ENCODE measurements around the gene HDAC1. TPM values are rescaled to one million over a fixed set of nuclear protein-coding genes. Genes with fewer than 3 reads are reported as not detected.

HDAC1 gene
- total RNA-seq, 1 donor from 2014 or later = 40.4 TPM

GRCh38 chr1:32367912-32368635, 76.2 kb downstream of the HDAC1 start:
- H3K9me3 ChIP-seq (replicated peaks) = no peaks in the 10 kb centered on the region
- intact Hi-C loops (cut with micrococcal nuclease) = no loop called here
- H3K36me3 ChIP-seq = peaks cover 89% of the 10 kb centered on the region
- no peak for TF ChIP-seq CTCF (IDR thresholded peaks at IDR 0.05; ENCODE audit: borderline replicate concordance)
- peaks cover 1% of the 10 kb centered on the region for H3K4me1 ChIP-seq
- no peaks in the 10 kb centered on the region for H3K27me3 ChIP-seq (ENCODE audit: low read depth)
- no peak overlapping the region for H3K27ac ChIP-seq (replicated peaks)
- DNase-seq = no peak
- no peak overlapping the region for H3K4me3 ChIP-seq

GRCh38 chr1:32372149-32372756, 80.4 kb downstream of the HDAC1 start:
- H3K4me3 ChIP-seq = no peak overlapping the region
- no peak for DNase-seq
- TF ChIP-seq CTCF (IDR thresholded peaks at IDR 0.05; ENCODE audit: borderline replicate concordance) = no peak
- H3K27ac ChIP-seq (replicated peaks) = no peak overlapping the region
- intact Hi-C loops (cut with micrococcal nuclease) = no loop called here
- H3K4me1 ChIP-seq = no peaks in the 10 kb centered on the region
- H3K27me3 ChIP-seq (ENCODE audit: low read depth) = no peaks in the 10 kb centered on the region
- no peaks in the 10 kb centered on the region for H3K9me3 ChIP-seq (replicated peaks)
- H3K36me3 ChIP-seq = peaks cover 94% of the 10 kb centered on the region

GRCh38 chr1:32373996-32374592, 82.2 kb downstream of the HDAC1 start:
- Histone ChIP-seq H3K27me3 (ENCODE audit: low read depth) (no peaks in the 10 kb centered on the region), H3K36me3 (peaks cover 94% of the 10 kb centered on the region), H3K27ac (replicated peaks) (no peak overlapping the region), H3K4me1 (no peaks in the 10 kb centered on the region), H3K4me3 (no peak overlapping the region), H3K9me3 (replicated peaks) (no peaks in the 10 kb centered on the region)
- intact Hi-C loops (cut with micrococcal nuclease) = no loop called here
- TF ChIP-seq CTCF (IDR thresholded peaks at IDR 0.05; ENCODE audit: borderline replicate concordance) = no peak
- no peak for DNase-seq

GRCh38 chr1:32376199-32376598, 84.3 kb downstream of the HDAC1 start:
- no peak for DNase-seq
- no peak overlapping the region for H3K27ac ChIP-seq (replicated peaks)

More at GRCh38 chr1:32376199-32376598, 84.3 kb downstream of the HDAC1 start:
- Histone ChIP-seq H3K9me3 (replicated peaks) (no peaks in the 10 kb centered on the region), H3K4me1 (no peaks in the 10 kb centered on the region), H3K27me3 (ENCODE audit: low read depth) (no peaks in the 10 kb centered on the region), H3K36me3 (peaks cover 99% of the 10 kb centered on the region), H3K4me3 (no peak overlapping the region)
- TF ChIP-seq CTCF (IDR thresholded peaks at IDR 0.05; ENCODE audit: borderline replicate concordance) = no peak
- intact Hi-C loops (cut with micrococcal nuclease) = no loop called here
